Fibroblast of lung (primary cell): Measurements from ENCODE around the gene YWHAQ. TPM values are rescaled to one million over a fixed set of nuclear protein-coding genes. Genes with fewer than 3 reads are reported as not detected.
A peak's percentile ranks its signal among the peaks of the same experiment; 100 is the strongest.

ENCODE experiments used
- DNase-seq, 2 donors: peaks; one replicate each; pipeline versions ENCODE4 v3.0.0 to v3.0.0-alpha.2; 2010; ENCODE audit warnings: low read depth in 2 of 2
- H2AFZ ChIP-seq: 2 replicates; pipeline ENCODE4 v1.5.1; 2012; ENCODE audit warnings: low read length, control low read depth, inconsistent platforms
- H3K27ac ChIP-seq: 2 replicates; pipeline ENCODE4 v1.5.1; 2011; ENCODE audit warnings: low read length, control low read depth; ENCODE audit not compliant: insufficient read depth
- H3K27me3 ChIP-seq: 2 replicates; pipeline ENCODE4 v1.5.1; 2011; ENCODE audit warnings: mild to moderate bottlenecking, low read length; ENCODE audit not compliant: control insufficient read depth, insufficient read depth
- H3K36me3 ChIP-seq: 2 replicates; pipeline ENCODE4 v1.5.1; 2011; ENCODE audit warnings: low read length; ENCODE audit not compliant: control insufficient read depth, insufficient read depth
- H3K4me1 ChIP-seq: 2 replicates; pipeline ENCODE4 v1.5.1; 2011; ENCODE audit warnings: low read length; ENCODE audit not compliant: control insufficient read depth, insufficient read depth; ENCODE audit errors: extremely low read depth
- H3K4me2 ChIP-seq: 2 replicates; pipeline ENCODE4 v1.5.1; 2011; ENCODE audit warnings: low read length, control low read depth; ENCODE audit not compliant: insufficient read depth; ENCODE audit errors: extremely low read depth
- H3K4me3 ChIP-seq, 4 experiments: fragments of 200-600 bp in 1 of 4; sonication (generic) in 1 of 4; replicated peaks in 1 of 4; 2 replicates each; pipeline ENCODE4 v1.5.1; 2011 to 2016; ENCODE audit warnings: low read length in 4 of 4, low read depth in 3 of 4, mild to moderate bottlenecking in 3 of 4, control low read depth in 2 of 4, inconsistent platforms in 1 of 4, mixed read lengths in 1 of 4; ENCODE audit not compliant: insufficient read depth in 1 of 4; ENCODE audit errors: control extremely low read depth in 1 of 4
- H3K79me2 ChIP-seq: 2 replicates; pipeline ENCODE4 v1.5.1; 2012; ENCODE audit warnings: mild to moderate bottlenecking, low read length, inconsistent platforms; ENCODE audit not compliant: control insufficient read depth, insufficient read depth
- H3K9ac ChIP-seq: 2 replicates; pipeline ENCODE4 v1.5.1; 2011; ENCODE audit warnings: mild to moderate bottlenecking, low read length, control low read depth; ENCODE audit not compliant: insufficient read depth
- H3K9me3 ChIP-seq: 2 replicates; pipeline ENCODE4 v1.5.1; 2012; ENCODE audit warnings: low read depth, low read length; ENCODE audit not compliant: control insufficient read depth, insufficient read depth
- H4K20me1 ChIP-seq: 2 replicates; pipeline ENCODE4 v1.5.1; 2011; ENCODE audit warnings: low read length; ENCODE audit not compliant: control insufficient read depth, insufficient read depth; ENCODE audit errors: extremely low read depth
- EZH2 ChIP-seq: IDR thresholded peaks from 2 replicates; pipeline ENCODE4 v1.5.1; 2012; ENCODE audit warnings: low read length, control low read depth, mild to moderate bottlenecking; ENCODE audit errors: missing control alignments
- polyA plus RNA-seq, 2 donors: library from polyadenylated mRNA; depleted of rRNA in 1 of 2; stranded (reverse) in 1 of 2; unstranded in 1 of 2; fragments of >200 nt; gene quantifications; 2 replicates each; pipeline ENCODE4 v1.2.1, GENCODE V29; 2011 to 2012; ENCODE audit warnings: missing spikeins in 1 of 2
- total RNA-seq: library from RNA; depleted of rRNA; stranded (reverse); fragments of >200 nt; gene quantifications from 2 replicates; pipeline ENCODE4 v1.2.1, GENCODE V29; 2014
- TF ChIP-seq, protein P1 (sequence below), 2 donors: IDR thresholded peaks in 1 of 2; conservative IDR thresholded peaks in 1 of 2; 1 replicate in 1 of 2; 2 replicates in 1 of 2; pipeline ENCODE4 v1.5.1; 2011 to 2012; ENCODE audit warnings: low read length in 2 of 2, control low read depth in 1 of 2, inconsistent platforms in 1 of 2, low read depth in 1 of 2, mild to moderate bottlenecking in 1 of 2

Gene YWHAQ
- total and polyA plus RNA-seq, 2 donors (not counting 1 experiment from before 2014, with no cell fraction given), result 323 to 510 TPM

DNA sequence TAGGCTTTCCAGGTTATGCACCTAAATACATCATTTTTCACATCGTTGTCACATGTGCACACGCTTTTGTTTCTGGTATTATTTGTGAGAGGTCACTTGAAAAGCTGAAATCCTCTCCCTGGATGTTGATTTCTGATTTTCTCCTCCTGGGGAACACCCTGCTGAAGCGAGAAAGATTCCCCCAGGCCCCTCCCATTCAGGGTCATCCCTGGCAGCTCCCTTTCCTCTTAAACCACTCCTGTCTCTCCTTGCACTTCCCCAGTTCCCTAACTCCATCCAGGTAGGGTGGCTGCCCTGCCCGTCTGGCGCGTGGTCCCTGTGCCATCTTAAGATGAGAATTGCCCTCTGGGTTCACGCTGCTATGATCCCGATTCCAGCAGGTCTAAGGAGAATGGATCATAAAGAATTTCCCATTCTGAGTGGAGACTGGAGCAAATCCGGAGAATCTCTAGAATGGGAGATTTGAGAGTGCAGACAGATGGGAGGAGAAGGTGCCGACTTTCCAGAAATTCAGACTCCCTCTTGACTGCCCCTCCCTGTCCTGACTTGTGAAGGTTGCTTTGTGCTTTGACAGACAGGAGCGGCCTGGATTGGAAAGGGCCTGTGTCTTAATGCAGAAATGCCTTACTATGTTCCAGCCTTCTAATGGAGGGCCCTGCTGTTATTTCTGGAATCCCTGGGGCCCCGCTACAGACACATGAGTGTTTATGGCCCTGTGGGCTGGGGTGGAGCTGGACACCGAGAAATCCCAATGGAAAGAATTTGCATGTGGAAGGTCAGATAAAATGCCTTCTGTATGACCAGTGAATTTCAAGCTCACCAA lies 1.3 kb upstream of the YWHAQ start:
- Histone ChIP-seq H3K79me2 (peaks cover 33% of the 10 kb centered on the region), H3K27ac (peak overlapping the region; percentile 4), H3K4me1 (peaks cover 22% of the 10 kb centered on the region), H3K9me3 (no peaks in the 10 kb centered on the region), H3K4me2 (no peak overlapping the region), H3K9ac (no peak overlapping the region), H3K4me3 (no peak overlapping the region), H4K20me1 (no peaks in the 10 kb centered on the region), H3K36me3 (peaks cover 3% of the 10 kb centered on the region), H3K27me3 (no peaks in the 10 kb centered on the region), H2AFZ (no peak overlapping the region)
- TF ChIP-seq, protein P1, sequence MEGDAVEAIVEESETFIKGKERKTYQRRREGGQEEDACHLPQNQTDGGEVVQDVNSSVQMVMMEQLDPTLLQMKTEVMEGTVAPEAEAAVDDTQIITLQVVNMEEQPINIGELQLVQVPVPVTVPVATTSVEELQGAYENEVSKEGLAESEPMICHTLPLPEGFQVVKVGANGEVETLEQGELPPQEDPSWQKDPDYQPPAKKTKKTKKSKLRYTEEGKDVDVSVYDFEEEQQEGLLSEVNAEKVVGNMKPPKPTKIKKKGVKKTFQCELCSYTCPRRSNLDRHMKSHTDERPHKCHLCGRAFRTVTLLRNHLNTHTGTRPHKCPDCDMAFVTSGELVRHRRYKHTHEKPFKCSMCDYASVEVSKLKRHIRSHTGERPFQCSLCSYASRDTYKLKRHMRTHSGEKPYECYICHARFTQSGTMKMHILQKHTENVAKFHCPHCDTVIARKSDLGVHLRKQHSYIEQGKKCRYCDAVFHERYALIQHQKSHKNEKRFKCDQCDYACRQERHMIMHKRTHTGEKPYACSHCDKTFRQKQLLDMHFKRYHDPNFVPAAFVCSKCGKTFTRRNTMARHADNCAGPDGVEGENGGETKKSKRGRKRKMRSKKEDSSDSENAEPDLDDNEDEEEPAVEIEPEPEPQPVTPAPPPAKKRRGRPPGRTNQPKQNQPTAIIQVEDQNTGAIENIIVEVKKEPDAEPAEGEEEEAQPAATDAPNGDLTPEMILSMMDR (conservative IDR thresholded peaks at IDR 0.05 in 1 of 2, IDR thresholded peaks at IDR 0.05 in 1 of 2; ENCODE audit: low read depth in 1 of 2, low read length in 2 of 2), result no peak
- no peak for TF ChIP-seq EZH2
- peak in 1 of 2 donors; percentile 49 for DNase-seq

DNA sequence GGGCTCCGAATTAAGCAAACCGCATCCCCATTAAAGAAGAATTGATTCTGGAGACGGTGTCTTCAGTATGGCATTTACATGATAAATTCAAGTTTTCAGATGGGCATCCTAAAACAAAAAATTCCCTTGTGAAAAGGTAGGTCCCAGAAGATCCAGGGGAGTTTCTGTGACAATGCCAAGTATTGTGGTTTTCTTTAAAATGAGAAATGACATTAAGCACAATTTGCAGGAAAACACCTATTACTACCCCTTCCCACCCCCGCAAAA lies 689 bp upstream of the YWHAQ start:
- H3K79me2 ChIP-seq, result peaks cover 39% of the 10 kb centered on the region
- H2AFZ ChIP-seq, result no peak overlapping the region
- H3K36me3 ChIP-seq, result peaks cover 3% of the 10 kb centered on the region
- H4K20me1 ChIP-seq, result no peaks in the 10 kb centered on the region
- no peaks in the 10 kb centered on the region for H3K27me3 ChIP-seq
- peak overlapping the region; percentile 69 for H3K27ac ChIP-seq
- no peaks in the 10 kb centered on the region for H3K9me3 ChIP-seq
- H3K4me1 ChIP-seq, result peaks cover 19% of the 10 kb centered on the region
- DNase-seq, result no peak
- H3K4me2 ChIP-seq, result peak overlapping the region; percentile 20
- peak overlapping the region; percentile 12 to 96 (median 44) for H3K4me3 ChIP-seq
- H3K9ac ChIP-seq, result peak overlapping the region; percentile 43
- TF ChIP-seq, protein P1 (conservative IDR thresholded peaks at IDR 0.05 in 1 of 2, IDR thresholded peaks at IDR 0.05 in 1 of 2; ENCODE audit: low read depth in 1 of 2, low read length in 2 of 2), result no peak
- no peak for TF ChIP-seq EZH2

DNA sequence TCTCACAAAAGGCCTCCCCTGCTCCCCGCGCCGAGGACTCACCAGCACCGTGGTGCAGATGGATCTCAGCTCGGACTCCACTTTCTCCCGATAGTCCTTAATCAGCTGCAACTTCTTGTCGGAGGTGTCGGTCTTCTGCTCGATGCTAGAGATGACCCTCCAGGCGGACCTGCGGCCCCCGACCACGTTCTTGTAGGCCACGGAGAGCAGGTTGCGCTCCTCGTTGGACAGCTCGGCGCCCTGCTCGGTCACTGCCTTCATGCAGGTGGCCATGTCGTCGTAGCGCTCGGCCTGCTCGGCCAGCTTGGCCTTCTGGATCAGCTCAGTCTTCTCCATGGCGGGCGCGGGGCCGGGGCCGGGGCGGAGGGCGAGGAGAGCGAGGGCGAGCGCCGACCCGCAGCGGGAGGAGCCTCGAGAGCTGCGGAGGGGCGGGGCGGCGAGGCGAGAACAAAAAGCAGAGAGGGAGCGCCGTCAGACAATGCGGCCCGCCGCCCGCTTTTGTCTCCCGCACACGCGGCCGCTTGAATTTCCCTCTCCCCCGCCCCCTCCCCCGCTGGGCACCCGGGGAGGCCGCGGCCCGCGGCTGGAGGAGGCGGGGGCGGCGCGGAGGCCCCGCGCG lies 571 bp downstream of the YWHAQ start:
- H2AFZ ChIP-seq, result no peak overlapping the region
- peak overlapping the region; percentile 86 for H3K4me2 ChIP-seq
- H3K9ac ChIP-seq, result peak overlapping the region; percentile 97
- peaks cover 3% of the 10 kb centered on the region for H3K36me3 ChIP-seq
- no peaks in the 10 kb centered on the region for H3K9me3 ChIP-seq
- peaks cover 19% of the 10 kb centered on the region for H3K4me1 ChIP-seq
- peak overlapping the region; percentile 95 for H3K27ac ChIP-seq
- no peak for TF ChIP-seq EZH2
- TF ChIP-seq, protein P1 (conservative IDR thresholded peaks at IDR 0.05 in 1 of 2, IDR thresholded peaks at IDR 0.05 in 1 of 2; ENCODE audit: low read depth in 1 of 2, low read length in 2 of 2), result no peak
- no peaks in the 10 kb centered on the region for H3K27me3 ChIP-seq
- DNase-seq, result peak; percentile 64 to 67
- H4K20me1 ChIP-seq, result no peaks in the 10 kb centered on the region
- peaks cover 52% of the 10 kb centered on the region for H3K79me2 ChIP-seq
- H3K4me3 ChIP-seq, result peak overlapping the region; percentile 77 to 97 (median 96)
